HepG2 (cell line): ENCODE results near the gene SLC16A6. TPM values are rescaled to one million over a fixed set of nuclear protein-coding genes. Genes with fewer than 3 reads are reported as not detected.

Experiments used
- HNRNPK ChIP-seq: fragments of 200-400 bp; formaldehyde crosslinking; IDR thresholded peaks from 2 replicates; pipeline ENCODE4 v1.6.1; 2018; ENCODE audit warnings: low read length, low read depth, moderate library complexity, mild to moderate bottlenecking; ENCODE audit not compliant: poor library complexity, severe bottlenecking
- MTF1 ChIP-seq: sonication (generic); formaldehyde crosslinking; IDR thresholded peaks from 2 replicates; pipeline ENCODE4 v1.5.0; 2020; ENCODE audit warnings: missing genetic modification reagents
- NBN ChIP-seq: fragments of 450-650 bp; conservative IDR thresholded peaks from 2 replicates; pipeline ENCODE4 v1.6.1; 2017
- PAF1 ChIP-seq: IDR thresholded peaks from 2 replicates; pipeline ENCODE4 v1.6.1; 2016; ENCODE audit warnings: missing genetic modification reagents, missing compliant biosample characterization
- PRDM4 ChIP-seq: sonication (generic); formaldehyde crosslinking; IDR thresholded peaks from 2 replicates; pipeline ENCODE4 v1.9.0; 2021; ENCODE audit warnings: missing genetic modification reagents, borderline replicate concordance
- RNF219 ChIP-seq: sonication (generic); formaldehyde crosslinking; IDR thresholded peaks from 2 replicates; pipeline ENCODE4 v1.5.0; 2020; ENCODE audit warnings: mild to moderate bottlenecking, missing genetic modification reagents
- SMYD3 ChIP-seq: sonication (generic); formaldehyde crosslinking; IDR thresholded peaks from 2 replicates; pipeline ENCODE4 v1.8.1; 2023; ENCODE audit warnings: mild to moderate bottlenecking, missing genetic modification reagents
- SRF ChIP-seq: IDR thresholded peaks from 2 replicates; pipeline ENCODE4 v1.6.1; 2011; ENCODE audit warnings: mild to moderate bottlenecking, low read depth, low read length, moderate library complexity
- STAG1 ChIP-seq: sonication (generic); formaldehyde crosslinking; IDR thresholded peaks from 2 replicates; pipeline ENCODE4 v1.4.0; 2020; ENCODE audit warnings: missing genetic modification reagents
- ZFP82 ChIP-seq: sonication (generic); formaldehyde crosslinking; IDR thresholded peaks from 2 replicates; pipeline ENCODE4 v1.5.1; 2020; ENCODE audit warnings: mild to moderate bottlenecking, missing genetic modification reagents, borderline replicate concordance
- ZFYVE20 ChIP-seq: sonication (generic); formaldehyde crosslinking; IDR thresholded peaks from 2 replicates; pipeline ENCODE4 v1.8.0; 2023; ENCODE audit warnings: low read depth, mild to moderate bottlenecking, moderate library complexity, missing genetic modification reagents, borderline replicate concordance
- ZMYM4 ChIP-seq: sonication (generic); formaldehyde crosslinking; IDR thresholded peaks from 2 replicates; pipeline ENCODE4 v1.8.1; 2023; ENCODE audit warnings: mild to moderate bottlenecking, missing genetic modification reagents
- ZNF260 ChIP-seq: sonication (generic); formaldehyde crosslinking; IDR thresholded peaks from 2 replicates; pipeline ENCODE4 v1.4.0; 2020; ENCODE audit warnings: missing genetic modification reagents, low read depth, mild to moderate bottlenecking, borderline replicate concordance
- ZNF343 ChIP-seq: sonication (generic); formaldehyde crosslinking; IDR thresholded peaks from 2 replicates; pipeline ENCODE4 v1.4.0; 2020; ENCODE audit warnings: mild to moderate bottlenecking, missing genetic modification reagents
- ZNF451 ChIP-seq: sonication (generic); formaldehyde crosslinking; IDR thresholded peaks from 2 replicates; pipeline ENCODE4 v1.5.0; 2020; ENCODE audit warnings: mild to moderate bottlenecking, missing genetic modification reagents
- ZNF460 ChIP-seq: sonication (generic); formaldehyde crosslinking; IDR thresholded peaks from 2 replicates; pipeline ENCODE4 v1.5.1; 2020; ENCODE audit warnings: missing genetic modification reagents, mild to moderate bottlenecking, borderline replicate concordance
- ZNF563 ChIP-seq: sonication (generic); formaldehyde crosslinking; IDR thresholded peaks from 2 replicates; pipeline ENCODE4 v1.8.0; 2022; ENCODE audit warnings: mild to moderate bottlenecking, moderate library complexity, missing genetic modification reagents
- ZNF567 ChIP-seq: sonication (generic); formaldehyde crosslinking; IDR thresholded peaks from 2 replicates; pipeline ENCODE4 v1.8.1; 2023; ENCODE audit warnings: mild to moderate bottlenecking, missing genetic modification reagents, borderline replicate concordance
- ZNF790 ChIP-seq: sonication (generic); formaldehyde crosslinking; IDR thresholded peaks from 2 replicates; pipeline ENCODE4 v1.8.0; 2022; ENCODE audit warnings: missing genetic modification reagents, mild to moderate bottlenecking, borderline replicate concordance
- ZNF841 ChIP-seq: sonication (generic); formaldehyde crosslinking; IDR thresholded peaks from 2 replicates; pipeline ENCODE4 v1.8.1; 2023; ENCODE audit warnings: missing genetic modification reagents, borderline replicate concordance
- ZSCAN29 ChIP-seq: sonication (generic); formaldehyde crosslinking; conservative IDR thresholded peaks from 2 replicates; pipeline ENCODE4 v1.4.0; 2020; ENCODE audit warnings: mild to moderate bottlenecking, missing genetic modification reagents
- polyA plus RNA-seq, 8 experiments: library from polyadenylated mRNA; depleted of rRNA in 3 of 8; stranded (reverse) in 7 of 8; unstranded in 1 of 8; fragments of >200 nt; fragmentation: Illumina TruSeq in 4 of 8; extraction: Trizol in 4 of 8; gene quantifications; 2 replicates each; pipeline versions ENCODE4 v1.2.1 to v1.2.3, GENCODE V29; 2011 to 2016; ENCODE audit warnings: low read depth in 4 of 8, missing spikeins in 1 of 8, mixed read lengths in 1 of 8; ENCODE audit not compliant: insufficient read depth in 1 of 8
- total RNA-seq, 5 experiments: library from RNA; depleted of rRNA; stranded (reverse); fragments of >200 nt; fragmentation: Illumina TruSeq; extraction: Trizol; gene quantifications; 2 replicates each; pipeline ENCODE4 v1.2.3, GENCODE V29; 2016; ENCODE audit warnings: low read depth in 1 of 5
- TF ChIP-seq, protein P1 (sequence below): sonication (generic); formaldehyde crosslinking; conservative IDR thresholded peaks from 2 replicates; pipeline ENCODE4 v1.5.0; 2020; ENCODE audit warnings: missing genetic modification reagents
- TF ChIP-seq, protein P2 (sequence below): sonication (generic); formaldehyde crosslinking; IDR thresholded peaks from 2 replicates; pipeline ENCODE4 v1.8.1; 2023; ENCODE audit warnings: mild to moderate bottlenecking, missing genetic modification reagents

SLC16A6 gene
- total and polyA plus RNA-seq, 2 of the 13 experiments (the other 11 are each of a cell fraction or from before 2014, with no cell fraction given), result 1.1 to 44.7 TPM

- TF ChIP-seq ZNF567 (CRISPR knock-in tag), result peak; percentile 93
- no peak for TF ChIP-seq MTF1
- TF ChIP-seq PAF1, result 0 out of 2 replicates have a peak, but pooled peaks have one; percentile 64
- peak; percentile 78 for TF ChIP-seq ZNF563 (CRISPR knock-in tag)
- no peak for TF ChIP-seq RNF219 (CRISPR knock-in tag)
- TF ChIP-seq ZFP82 (CRISPR knock-in tag), result no peak
- no peak for TF ChIP-seq ZNF460
- no peak; the same call in 1 of the 2 replicates for TF ChIP-seq ZFYVE20 (CRISPR knock-in tag)
- peak; percentile 69 for TF ChIP-seq HNRNPK
- TF ChIP-seq ZNF451 (CRISPR knock-in tag), result peak; percentile 69; the same call in 1 of the 2 replicates
- TF ChIP-seq SRF, result no peak
- peak; percentile 92; the same call in 1 of the 2 replicates for TF ChIP-seq ZNF790 (CRISPR knock-in tag)
- TF ChIP-seq ZNF260 (CRISPR knock-in tag), result no peak
- TF ChIP-seq, protein P1, sequence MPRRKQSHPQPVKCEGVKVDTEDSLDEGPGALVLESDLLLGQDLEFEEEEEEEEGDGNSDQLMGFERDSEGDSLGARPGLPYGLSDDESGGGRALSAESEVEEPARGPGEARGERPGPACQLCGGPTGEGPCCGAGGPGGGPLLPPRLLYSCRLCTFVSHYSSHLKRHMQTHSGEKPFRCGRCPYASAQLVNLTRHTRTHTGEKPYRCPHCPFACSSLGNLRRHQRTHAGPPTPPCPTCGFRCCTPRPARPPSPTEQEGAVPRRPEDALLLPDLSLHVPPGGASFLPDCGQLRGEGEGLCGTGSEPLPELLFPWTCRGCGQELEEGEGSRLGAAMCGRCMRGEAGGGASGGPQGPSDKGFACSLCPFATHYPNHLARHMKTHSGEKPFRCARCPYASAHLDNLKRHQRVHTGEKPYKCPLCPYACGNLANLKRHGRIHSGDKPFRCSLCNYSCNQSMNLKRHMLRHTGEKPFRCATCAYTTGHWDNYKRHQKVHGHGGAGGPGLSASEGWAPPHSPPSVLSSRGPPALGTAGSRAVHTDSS (CRISPR knock-in tag), result no peak
- 0 out of 2 replicates have a peak, but pooled peaks have one; percentile 91 for TF ChIP-seq SMYD3 (CRISPR knock-in tag)
- no peak for TF ChIP-seq ZNF841
- TF ChIP-seq ZNF343, result no peak
- TF ChIP-seq, protein P2, sequence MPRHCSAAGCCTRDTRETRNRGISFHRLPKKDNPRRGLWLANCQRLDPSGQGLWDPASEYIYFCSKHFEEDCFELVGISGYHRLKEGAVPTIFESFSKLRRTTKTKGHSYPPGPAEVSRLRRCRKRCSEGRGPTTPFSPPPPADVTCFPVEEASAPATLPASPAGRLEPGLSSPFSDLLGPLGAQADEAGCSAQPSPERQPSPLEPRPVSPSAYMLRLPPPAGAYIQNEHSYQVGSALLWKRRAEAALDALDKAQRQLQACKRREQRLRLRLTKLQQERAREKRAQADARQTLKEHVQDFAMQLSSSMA (CRISPR knock-in tag), result peak; percentile 81; the same call in 1 of the 2 replicates
- TF ChIP-seq ZSCAN29 (CRISPR knock-in tag), result no peak
- TF ChIP-seq NBN, result no peak
- TF ChIP-seq PRDM4, result no peak; the same call in 1 of the 2 replicates
- TF ChIP-seq ZMYM4 (CRISPR knock-in tag), result peak; percentile 80
- TF ChIP-seq STAG1 (CRISPR knock-in tag), result no peak
These were observed 43.3 kb downstream of the SLC16A6 start, which contains the start of gene AMZ2 (continued) for GRCh38 chr17:68247445-68248198.
